NCI-H1930 (cell line): ENCODE data around the gene GPR87.

Experiments used
- DNase-seq, 2 experiments: peaks; one replicate each; lab custom pipeline; 2025; lab: John Stamatoyannopoulos, UW

The GPR87 gene

GRCh38 chr3:151315136-151315535, 1.5 kb downstream of the GPR87 start:
- DNase-seq: no peak

- no peak for DNase-seq
These were observed 2.0 kb downstream of the GPR87 start for GRCh38 chr3:151314593-151314992.

GRCh38 chr3:151314137-151314536, 2.5 kb downstream of the GPR87 start:
- no peak for DNase-seq

GRCh38 chr3:151312972-151313371, 3.6 kb downstream of the GPR87 start:
- no peak for DNase-seq

GRCh38 chr3:151309566-151309965, 7.1 kb downstream of the GPR87 start:
- DNase-seq: no peak

GRCh38 chr3:151307583-151308488, 8.8 kb downstream of the GPR87 start:
- DNase-seq: no peak

GRCh38 chr3:151307131-151307530, 9.5 kb downstream of the GPR87 start:
- DNase-seq: no peak

- no peak for DNase-seq
These were observed 10.3 kb downstream of the GPR87 start for GRCh38 chr3:151306168-151306810.

GRCh38 chr3:151305775-151306151, 10.9 kb downstream of the GPR87 start:
- no peak for DNase-seq

GRCh38 chr3:151305060-151305774, 11.4 kb downstream of the GPR87 start:
- DNase-seq: no peak

- DNase-seq: no peak
These were observed 12.9 kb downstream of the GPR87 start for GRCh38 chr3:151303751-151304150.

- DNase-seq: no peak
These were observed 14.8 kb downstream of the GPR87 start for GRCh38 chr3:151301787-151302186.

- no peak for DNase-seq
These were observed 16.1 kb downstream of the GPR87 start for GRCh38 chr3:151300539-151300938.

GRCh38 chr3:151299006-151299405, 17.6 kb downstream of the GPR87 start:
- no peak for DNase-seq

GRCh38 chr3:151297429-151297828, 19.2 kb downstream of the GPR87 start:
- no peak for DNase-seq

GRCh38 chr3:151296226-151296625, 20.4 kb downstream of the GPR87 start:
- DNase-seq: no peak

GRCh38 chr3:151293127-151293526, 23.5 kb downstream of the GPR87 start:
- DNase-seq: no peak

- no peak for DNase-seq
These were observed 25.9 kb downstream of the GPR87 start for GRCh38 chr3:151290673-151291072.

- no peak for DNase-seq
These were observed 27.2 kb downstream of the GPR87 start for GRCh38 chr3:151289445-151289844.

- DNase-seq: no peak
These were observed 30.7 kb downstream of the GPR87 start for GRCh38 chr3:151285940-151286339.

- no peak for DNase-seq
These were observed 32.6 kb downstream of the GPR87 start for GRCh38 chr3:151283907-151284461.

GRCh38 chr3:151283387-151283786, 33.2 kb downstream of the GPR87 start:
- no peak for DNase-seq
